ENCODE results near the gene IL4I1.
A peak's percentile ranks its signal among the peaks of the same experiment; 100 is the strongest.

Gene IL4I1

GRCh38 chr19:49881672-49882394, 14.9 kb downstream of the IL4I1 start:
- H3K27me3 ChIP-seq (ENCODE audit: control insufficient read depth, insufficient read depth, low read length): no peaks in the 10 kb centered on the region
- H3K9ac ChIP-seq (ENCODE audit: low read length): no peak overlapping the region
- H3K9me3 ChIP-seq (ENCODE audit: control insufficient read depth, low read depth, low read length): no peaks in the 10 kb centered on the region
- H3K4me1 ChIP-seq (ENCODE audit: control insufficient read depth, low read depth, low read length): peaks cover 4% of the 10 kb centered on the region
- peaks cover 54% of the 10 kb centered on the region for H3K36me3 ChIP-seq (ENCODE audit: control insufficient read depth, low read depth, low read length)
- H3K27ac ChIP-seq (ENCODE audit: low read length): no peak overlapping the region
- H3K4me3 ChIP-seq (ENCODE audit: low read length): no peak overlapping the region

- no peak overlapping the region for H3K27ac ChIP-seq (ENCODE audit: low read length)
- H3K9me3 ChIP-seq (ENCODE audit: control insufficient read depth, low read depth, low read length): no peaks in the 10 kb centered on the region
- H3K27me3 ChIP-seq (ENCODE audit: control insufficient read depth, insufficient read depth, low read length): no peaks in the 10 kb centered on the region
- no peak overlapping the region for H3K4me3 ChIP-seq (ENCODE audit: low read length)
- H3K4me1 ChIP-seq (ENCODE audit: control insufficient read depth, low read depth, low read length): peaks cover 4% of the 10 kb centered on the region
- no peak overlapping the region for H3K9ac ChIP-seq (ENCODE audit: low read length)
- peaks cover 54% of the 10 kb centered on the region for H3K36me3 ChIP-seq (ENCODE audit: control insufficient read depth, low read depth, low read length)
These were observed 15.5 kb downstream of the IL4I1 start for GRCh38 chr19:49881186-49881585.

GRCh38 chr19:49880162-49880869, 16.4 kb downstream of the IL4I1 start:
- Histone ChIP-seq H3K27ac (ENCODE audit: low read length) (no peak overlapping the region), H3K4me1 (ENCODE audit: control insufficient read depth, low read depth, low read length) (peaks cover 4% of the 10 kb centered on the region), H3K9me3 (ENCODE audit: control insufficient read depth, low read depth, low read length) (no peaks in the 10 kb centered on the region), H3K9ac (ENCODE audit: low read length) (no peak overlapping the region), H3K36me3 (ENCODE audit: control insufficient read depth, low read depth, low read length) (peaks cover 54% of the 10 kb centered on the region), H3K27me3 (ENCODE audit: control insufficient read depth, insufficient read depth, low read length) (no peaks in the 10 kb centered on the region), H3K4me3 (ENCODE audit: low read length) (no peak overlapping the region)

- H3K4me3 ChIP-seq (ENCODE audit: low read length): peak overlapping the region; percentile 93
- H3K4me1 ChIP-seq (ENCODE audit: control insufficient read depth, low read depth, low read length): peaks cover 4% of the 10 kb centered on the region
- H3K36me3 ChIP-seq (ENCODE audit: control insufficient read depth, low read depth, low read length): peaks cover 50% of the 10 kb centered on the region
- no peaks in the 10 kb centered on the region for H3K27me3 ChIP-seq (ENCODE audit: control insufficient read depth, insufficient read depth, low read length)
- H3K27ac ChIP-seq (ENCODE audit: low read length): no peak overlapping the region
- H3K9me3 ChIP-seq (ENCODE audit: control insufficient read depth, low read depth, low read length): no peaks in the 10 kb centered on the region
- H3K9ac ChIP-seq (ENCODE audit: low read length): no peak overlapping the region
These were observed 17.3 kb downstream of the IL4I1 start for GRCh38 chr19:49879243-49879963.

GRCh38 chr19:49878744-49879070, 18.0 kb downstream of the IL4I1 start:
- H3K27me3 ChIP-seq (ENCODE audit: control insufficient read depth, insufficient read depth, low read length): no peaks in the 10 kb centered on the region
- H3K4me3 ChIP-seq (ENCODE audit: low read length): peak overlapping the region; percentile 93
- H3K9ac ChIP-seq (ENCODE audit: low read length): peak overlapping the region; percentile 68
- peaks cover 4% of the 10 kb centered on the region for H3K4me1 ChIP-seq (ENCODE audit: control insufficient read depth, low read depth, low read length)
- H3K36me3 ChIP-seq (ENCODE audit: control insufficient read depth, low read depth, low read length): peaks cover 45% of the 10 kb centered on the region
- H3K9me3 ChIP-seq (ENCODE audit: control insufficient read depth, low read depth, low read length): no peaks in the 10 kb centered on the region
- H3K27ac ChIP-seq (ENCODE audit: low read length): peak overlapping the region; percentile 74

- H3K4me3 ChIP-seq (ENCODE audit: low read length): peak overlapping the region; percentile 93
- H3K27me3 ChIP-seq (ENCODE audit: control insufficient read depth, insufficient read depth, low read length): no peaks in the 10 kb centered on the region
- H3K27ac ChIP-seq (ENCODE audit: low read length): peak overlapping the region; percentile 87
- H3K4me1 ChIP-seq (ENCODE audit: control insufficient read depth, low read depth, low read length): peaks cover 4% of the 10 kb centered on the region
- peak overlapping the region; percentile 80 for H3K9ac ChIP-seq (ENCODE audit: low read length)
- no peaks in the 10 kb centered on the region for H3K9me3 ChIP-seq (ENCODE audit: control insufficient read depth, low read depth, low read length)
- peaks cover 39% of the 10 kb centered on the region for H3K36me3 ChIP-seq (ENCODE audit: control insufficient read depth, low read depth, low read length)
These were observed 18.6 kb downstream of the IL4I1 start for GRCh38 chr19:49877879-49878743.

GRCh38 chr19:49877020-49877878, 19.4 kb downstream of the IL4I1 start, which contains the start of the genes AKT1S1 and TBC1D17:
Gene AKT1S1 (minus strand): TSS chr19:49877355. CDS start chr19:49873295, 4,060 bp downstream.
Gene TBC1D17 (plus strand): TSS chr19:49877702. CDS start chr19:49877724, 22 bp downstream.
- H3K9me3 ChIP-seq (ENCODE audit: control insufficient read depth, low read depth, low read length): no peaks in the 10 kb centered on the region
- peaks cover 31% of the 10 kb centered on the region for H3K36me3 ChIP-seq (ENCODE audit: control insufficient read depth, low read depth, low read length)
- no peaks in the 10 kb centered on the region for H3K27me3 ChIP-seq (ENCODE audit: control insufficient read depth, insufficient read depth, low read length)
- H3K9ac ChIP-seq (ENCODE audit: low read length): peak within 1 kb of the TSS; percentile 82
- H3K4me1 ChIP-seq (ENCODE audit: control insufficient read depth, low read depth, low read length): peaks cover 4% of the 10 kb centered on the region
- peak within 1 kb of the TSS; percentile 93 for H3K4me3 ChIP-seq (ENCODE audit: low read length)
- H3K27ac ChIP-seq (ENCODE audit: low read length): peak within 1 kb of the TSS; percentile 96

GRCh38 chr19:49876422-49877019, 20.2 kb downstream of the IL4I1 start:
- peak overlapping the region; percentile 82 for H3K9ac ChIP-seq (ENCODE audit: low read length)
- peaks cover 23% of the 10 kb centered on the region for H3K36me3 ChIP-seq (ENCODE audit: control insufficient read depth, low read depth, low read length)
- no peaks in the 10 kb centered on the region for H3K27me3 ChIP-seq (ENCODE audit: control insufficient read depth, insufficient read depth, low read length)
- H3K4me3 ChIP-seq (ENCODE audit: low read length): peak overlapping the region; percentile 93
- H3K9me3 ChIP-seq (ENCODE audit: control insufficient read depth, low read depth, low read length): no peaks in the 10 kb centered on the region
- H3K27ac ChIP-seq (ENCODE audit: low read length): peak overlapping the region; percentile 96
- H3K4me1 ChIP-seq (ENCODE audit: control insufficient read depth, low read depth, low read length): peaks cover 4% of the 10 kb centered on the region

GRCh38 chr19:49875857-49876421, 20.7 kb downstream of the IL4I1 start:
- Histone ChIP-seq H3K4me3 (ENCODE audit: low read length) (peak overlapping the region; percentile 93), H3K27me3 (ENCODE audit: control insufficient read depth, insufficient read depth, low read length) (no peaks in the 10 kb centered on the region), H3K9ac (ENCODE audit: low read length) (peak overlapping the region; percentile 82), H3K36me3 (ENCODE audit: control insufficient read depth, low read depth, low read length) (peaks cover 18% of the 10 kb centered on the region), H3K4me1 (ENCODE audit: control insufficient read depth, low read depth, low read length) (peaks cover 4% of the 10 kb centered on the region), H3K27ac (ENCODE audit: low read length) (peak overlapping the region; percentile 87), H3K9me3 (ENCODE audit: control insufficient read depth, low read depth, low read length) (no peaks in the 10 kb centered on the region)

GRCh38 chr19:49875177-49875576, 21.5 kb downstream of the IL4I1 start:
- H3K4me3 ChIP-seq (ENCODE audit: low read length): peak overlapping the region; percentile 93
- no peaks in the 10 kb centered on the region for H3K9me3 ChIP-seq (ENCODE audit: control insufficient read depth, low read depth, low read length)
- no peaks in the 10 kb centered on the region for H3K27me3 ChIP-seq (ENCODE audit: control insufficient read depth, insufficient read depth, low read length)
- H3K36me3 ChIP-seq (ENCODE audit: control insufficient read depth, low read depth, low read length): peaks cover 10% of the 10 kb centered on the region
- peak overlapping the region; percentile 82 for H3K9ac ChIP-seq (ENCODE audit: low read length)
- peaks cover 6% of the 10 kb centered on the region for H3K4me1 ChIP-seq (ENCODE audit: control insufficient read depth, low read depth, low read length)
- H3K27ac ChIP-seq (ENCODE audit: low read length): no peak overlapping the region

Data from iPS-18a (cell line).